Sigmoid colon (tissue), 4 donors: ENCODE results near the gene NUDT16L1.

Source experiments
- CTCF ChIP-seq, 4 experiments: fragments of 450-650 bp in 3 of 4; fragments of 200-600 bp in 1 of 4; IDR thresholded peaks; one replicate each; pipeline ENCODE4 v1.5.1; 2016 to 2019; ENCODE audit warnings: antibody characterized with exemption in 4 of 4, mild to moderate bottlenecking in 3 of 4, moderate library complexity in 2 of 4
- EP300 ChIP-seq, 4 donors: sonication (generic); formaldehyde crosslinking; IDR thresholded peaks; one replicate each; pipeline ENCODE4 v1.6.1; 2017; ENCODE audit warnings: antibody characterized with exemption in 4 of 4

GRCh38 chr16:4724661-4725270 lies 31.4 kb downstream of the NUDT16L1 start:
- TF ChIP-seq CTCF (IDR thresholded peaks at IDR 0.05) (no peak), EP300 (IDR thresholded peaks at IDR 0.05) (no peak)
